DOHH2 (cell line): ENCODE results near the gene IDE.

Experiments used
- CTCF ChIP-seq: fragments of 200-600 bp; sonication (generic); IDR thresholded peaks from one replicate; pipeline ENCODE4 v1.5.1; 2014; ENCODE audit warnings: antibody characterized with exemption, mild to moderate bottlenecking, low read depth, low read length; ENCODE audit not compliant: poor library complexity, severe bottlenecking
- EZH2phosphoT487 ChIP-seq: fragments of 200-600 bp; sonication (generic); IDR thresholded peaks from 2 replicates; pipeline ENCODE4 v1.6.1; 2017; ENCODE audit warnings: borderline replicate concordance, mild to moderate bottlenecking, antibody characterized with exemption, low read length, moderate library complexity, mixed read lengths

- TF ChIP-seq CTCF (no peak), EZH2phosphoT487 (no peak)
These were observed 155.0 kb downstream of the IDE start for GRCh38 chr10:92418891-92419290.
